ENCODE data around the gene OR56A5. TPM values are rescaled to one million over a fixed set of nuclear protein-coding genes. Genes with fewer than 3 reads are reported as not detected.
"Not testable (repeated sequence)": the region's sequence is repeated elsewhere in the genome, so short reads cannot be mapped to it uniquely, and the experiment has no call there.

Gene OR56A5
- total and polyA plus RNA-seq, 2 donors = not detected

- H3K4me3 ChIP-seq (ENCODE audit: low read length in 2 of 2) = no peak overlapping the region
- no peaks in the 10 kb centered on the region for H3K4me1 ChIP-seq (ENCODE audit: control insufficient read depth in 2 of 2, insufficient read depth in 2 of 2, low read length in 2 of 2)
- no peaks in the 10 kb centered on the region for H3K27me3 ChIP-seq (ENCODE audit: control insufficient read depth in 2 of 2, insufficient read depth in 1 of 2, low read length in 1 of 2)
- no peak overlapping the region for H3K27ac ChIP-seq (ENCODE audit: low read depth in 1 of 2, low read length in 1 of 2)
- H3K9me3 ChIP-seq (ENCODE audit: control insufficient read depth in 2 of 2, insufficient read depth in 1 of 2, low read length in 1 of 2) = no peaks in the 10 kb centered on the region
- no peaks in the 10 kb centered on the region for H3K36me3 ChIP-seq (ENCODE audit: control insufficient read depth in 2 of 2, insufficient read depth in 2 of 2, low read length in 1 of 2)
- 94% methylated on average over 4 of the region's 4 CpGs for WGBS
- no peak for DNase-seq (ENCODE audit: low read depth in 6 of 9, low spot score in 9 of 9)
These were observed 20.9 kb upstream of the OR56A5 start for GRCh38 chr11:5989203-5989602.

- Histone ChIP-seq H3K27me3 (ENCODE audit: control insufficient read depth in 2 of 2, insufficient read depth in 1 of 2, low read length in 1 of 2) (no peaks in the 10 kb centered on the region), H3K36me3 (ENCODE audit: control insufficient read depth in 2 of 2, insufficient read depth in 2 of 2, low read length in 1 of 2) (no peaks in the 10 kb centered on the region), H3K9me3 (ENCODE audit: control insufficient read depth in 2 of 2, insufficient read depth in 1 of 2, low read length in 1 of 2) (no peaks in the 10 kb centered on the region), H3K27ac (ENCODE audit: low read depth in 1 of 2, low read length in 1 of 2) (no peak within 1 kb of the TSS), H3K4me1 (ENCODE audit: control insufficient read depth in 2 of 2, insufficient read depth in 2 of 2, low read length in 2 of 2) (no peaks in the 10 kb centered on the region), H3K4me3 (ENCODE audit: low read length in 2 of 2) (no peak within 1 kb of the TSS)
- 78% methylated on average over 1 of the region's 1 CpG for WGBS
- no peak for DNase-seq (ENCODE audit: low read depth in 6 of 9, low spot score in 9 of 9)
These were observed 18.6 kb upstream of the OR56A5 start, which contains the start of gene OR52L1 for GRCh38 chr11:5986885-5987284. OR52L1 (minus strand) TSS chr11:5986985; CDS start chr11:5986930, 55 bp downstream.

GRCh38 chr11:5983443-5983842 is 15.1 kb upstream of the OR56A5 start:
- 61% methylated on average over 1 of the region's 1 CpG for WGBS

GRCh38 chr11:5973530-5973929 is 5.2 kb upstream of the OR56A5 start:
- no peaks in the 10 kb centered on the region for H3K27me3 ChIP-seq (ENCODE audit: control insufficient read depth in 2 of 2, insufficient read depth in 1 of 2, low read length in 1 of 2)
- no peaks in the 10 kb centered on the region for H3K4me1 ChIP-seq (ENCODE audit: control insufficient read depth in 2 of 2, insufficient read depth in 2 of 2, low read length in 2 of 2)
- no peak for DNase-seq (ENCODE audit: low read depth in 6 of 9, low spot score in 9 of 9)
- no peaks in the 10 kb centered on the region for H3K36me3 ChIP-seq (ENCODE audit: control insufficient read depth in 2 of 2, insufficient read depth in 2 of 2, low read length in 1 of 2)
- H3K27ac ChIP-seq (ENCODE audit: low read depth in 1 of 2, low read length in 1 of 2) = no peak overlapping the region
- no peak overlapping the region for H3K4me3 ChIP-seq (ENCODE audit: low read length in 2 of 2)
- H3K9me3 ChIP-seq (ENCODE audit: control insufficient read depth in 2 of 2, insufficient read depth in 1 of 2, low read length in 1 of 2) = no peaks in the 10 kb centered on the region
- WGBS = 7% methylated on average over 1 of the region's 1 CpG

More at GRCh38 chr11:5983443-5983842, 15.1 kb upstream of the OR56A5 start:
- H3K27ac ChIP-seq (ENCODE audit: low read depth in 1 of 2, low read length in 1 of 2) = no peak overlapping the region
- DNase-seq (ENCODE audit: low read depth in 6 of 9, low spot score in 9 of 9) = no peak
- no peaks in the 10 kb centered on the region for H3K9me3 ChIP-seq (ENCODE audit: control insufficient read depth in 2 of 2, insufficient read depth in 1 of 2, low read length in 1 of 2)
- H3K4me1 ChIP-seq (ENCODE audit: control insufficient read depth in 2 of 2, insufficient read depth in 2 of 2, low read length in 2 of 2) = no peaks in the 10 kb centered on the region
- H3K36me3 ChIP-seq (ENCODE audit: control insufficient read depth in 2 of 2, insufficient read depth in 2 of 2, low read length in 1 of 2) = no peaks in the 10 kb centered on the region
- H3K4me3 ChIP-seq (ENCODE audit: low read length in 2 of 2) = no peak overlapping the region
- no peaks in the 10 kb centered on the region for H3K27me3 ChIP-seq (ENCODE audit: control insufficient read depth in 2 of 2, insufficient read depth in 1 of 2, low read length in 1 of 2)

- no peak for DNase-seq (ENCODE audit: low read depth in 6 of 9, low spot score in 9 of 9)
- no peaks in the 10 kb centered on the region for H3K36me3 ChIP-seq (ENCODE audit: control insufficient read depth in 2 of 2, insufficient read depth in 2 of 2, low read length in 1 of 2)
- H3K4me1 ChIP-seq (ENCODE audit: control insufficient read depth in 2 of 2, insufficient read depth in 2 of 2, low read length in 2 of 2) = no peaks in the 10 kb centered on the region
- no peaks in the 10 kb centered on the region for H3K27me3 ChIP-seq (ENCODE audit: control insufficient read depth in 2 of 2, insufficient read depth in 1 of 2, low read length in 1 of 2)
- peaks cover 0 to 5% of the 10 kb centered on the region in 2 donors for H3K9me3 ChIP-seq (ENCODE audit: control insufficient read depth in 2 of 2, insufficient read depth in 1 of 2, low read length in 1 of 2)
- WGBS = 93% methylated on average over 3 of the region's 3 CpGs
- H3K4me3 ChIP-seq (ENCODE audit: low read length in 2 of 2) = no peak overlapping the region
- H3K27ac ChIP-seq (ENCODE audit: low read depth in 1 of 2, low read length in 1 of 2) = no peak overlapping the region
These were observed 586 bp downstream of the OR56A5 start for GRCh38 chr11:5967708-5968107.

GRCh38 chr11:5966958-5967357 is 1.3 kb downstream of the OR56A5 start:
- Histone ChIP-seq H3K4me1 (ENCODE audit: control insufficient read depth in 2 of 2, insufficient read depth in 2 of 2, low read length in 2 of 2) (no peaks in the 10 kb centered on the region), H3K4me3 (ENCODE audit: low read length in 2 of 2) (no peak overlapping the region), H3K27ac (ENCODE audit: low read depth in 1 of 2, low read length in 1 of 2) (no peak overlapping the region), H3K9me3 (ENCODE audit: control insufficient read depth in 2 of 2, insufficient read depth in 1 of 2, low read length in 1 of 2) (peaks cover 0 to 5% of the 10 kb centered on the region in 2 donors), H3K27me3 (ENCODE audit: control insufficient read depth in 2 of 2, insufficient read depth in 1 of 2, low read length in 1 of 2) (no peaks in the 10 kb centered on the region), H3K36me3 (ENCODE audit: control insufficient read depth in 2 of 2, insufficient read depth in 2 of 2, low read length in 1 of 2) (no peaks in the 10 kb centered on the region)
- 89% methylated on average over 2 of the region's 2 CpGs for WGBS
- DNase-seq (ENCODE audit: low read depth in 6 of 9, low spot score in 9 of 9) = no peak

- H3K9me3 ChIP-seq (ENCODE audit: control insufficient read depth in 2 of 2, insufficient read depth in 1 of 2, low read length in 1 of 2); H3K36me3 ChIP-seq (ENCODE audit: control insufficient read depth in 2 of 2, insufficient read depth in 2 of 2, low read length in 1 of 2); H3K27ac ChIP-seq (ENCODE audit: low read depth in 1 of 2, low read length in 1 of 2); DNase-seq (ENCODE audit: low read depth in 6 of 9, low spot score in 9 of 9); H3K27me3 ChIP-seq (ENCODE audit: control insufficient read depth in 2 of 2, insufficient read depth in 1 of 2, low read length in 1 of 2); H3K4me1 ChIP-seq (ENCODE audit: control insufficient read depth in 2 of 2, insufficient read depth in 2 of 2, low read length in 2 of 2); H3K4me3 ChIP-seq (ENCODE audit: low read length in 2 of 2): not testable (repeated sequence)
- 94% methylated on average over 40 of the region's 40 CpGs for WGBS
These were observed 7.5 kb downstream of the OR56A5 start for GRCh38 chr11:5960704-5961320.

GRCh38 chr11:5955586-5955985 is 12.7 kb downstream of the OR56A5 start:
- H3K27ac ChIP-seq (ENCODE audit: low read depth in 1 of 2, low read length in 1 of 2) = no peak overlapping the region
- H3K36me3 ChIP-seq (ENCODE audit: control insufficient read depth in 2 of 2, insufficient read depth in 2 of 2, low read length in 1 of 2) = no peaks in the 10 kb centered on the region
- H3K9me3 ChIP-seq (ENCODE audit: control insufficient read depth in 2 of 2, insufficient read depth in 1 of 2, low read length in 1 of 2) = no peaks in the 10 kb centered on the region
- DNase-seq (ENCODE audit: low read depth in 6 of 9, low spot score in 9 of 9) = no peak
- no peak overlapping the region for H3K4me3 ChIP-seq (ENCODE audit: low read length in 2 of 2)
- H3K27me3 ChIP-seq (ENCODE audit: control insufficient read depth in 2 of 2, insufficient read depth in 1 of 2, low read length in 1 of 2) = no peaks in the 10 kb centered on the region
- 94% methylated on average over 3 of the region's 3 CpGs for WGBS
- H3K4me1 ChIP-seq (ENCODE audit: control insufficient read depth in 2 of 2, insufficient read depth in 2 of 2, low read length in 2 of 2) = no peaks in the 10 kb centered on the region

GRCh38 chr11:5941951-5942350 is 26.3 kb downstream of the OR56A5 start, which contains the start of gene OR56A3:
OR56A3 (plus strand) TSS chr11:5942251; CDS start chr11:5947347, 5,096 bp downstream.
- no peaks in the 10 kb centered on the region for H3K4me1 ChIP-seq (ENCODE audit: control insufficient read depth in 2 of 2, insufficient read depth in 2 of 2, low read length in 2 of 2)
- H3K27ac ChIP-seq (ENCODE audit: low read depth in 1 of 2, low read length in 1 of 2) = no peak within 1 kb of the TSS
- WGBS = 94% methylated on average over 3 of the region's 3 CpGs
- no peaks in the 10 kb centered on the region for H3K27me3 ChIP-seq (ENCODE audit: control insufficient read depth in 2 of 2, insufficient read depth in 1 of 2, low read length in 1 of 2)
- H3K36me3 ChIP-seq (ENCODE audit: control insufficient read depth in 2 of 2, insufficient read depth in 2 of 2, low read length in 1 of 2) = no peaks in the 10 kb centered on the region
- no peak within 1 kb of the TSS for H3K4me3 ChIP-seq (ENCODE audit: low read length in 2 of 2)
- H3K9me3 ChIP-seq (ENCODE audit: control insufficient read depth in 2 of 2, insufficient read depth in 1 of 2, low read length in 1 of 2) = peaks cover 2 to 6% of the 10 kb centered on the region in 2 donors
- DNase-seq (ENCODE audit: low read depth in 6 of 9, low spot score in 9 of 9) = no peak
